CD4-positive, CD25-positive, alpha-beta regulatory T cell (primary cell): ENCODE data around the gene SLC38A11. TPM values are rescaled to one million over a fixed set of nuclear protein-coding genes. Genes with fewer than 3 reads are reported as not detected.
"Not testable (repeated sequence)": the region's sequence is repeated elsewhere in the genome, so short reads cannot be mapped to it uniquely, and the experiment has no call there.

Experiments
- ATAC-seq, 2 donors: fragments of 150-1000 bp; cut with Tn5 transposase; one replicate each; pipeline ENCODE4 v1.10.0; 2021; ENCODE audit warnings: low read depth in 2 of 2, moderate number of reproducible peaks in 2 of 2, moderate library complexity in 1 of 2
- DNase-seq, 3 donors: peaks; one replicate each; pipeline versions ENCODE4 v3.0.0 to v3.0.0-alpha.2; 2012 to 2022; ENCODE audit warnings: mixed read lengths in 1 of 3
- H3K27ac ChIP-seq: one replicate; pipeline ENCODE4 v1.7.0; 2013; ENCODE audit warnings: mild to moderate bottlenecking, low read length; ENCODE audit not compliant: insufficient read depth, poor library complexity, severe bottlenecking
- H3K27me3 ChIP-seq: one replicate; pipeline ENCODE4 v1.7.0; 2013; ENCODE audit warnings: low read length; ENCODE audit not compliant: control insufficient read depth, insufficient read depth
- H3K36me3 ChIP-seq: one replicate; pipeline ENCODE4 v1.7.0; 2013; ENCODE audit warnings: mild to moderate bottlenecking, low read length, moderate library complexity; ENCODE audit not compliant: control insufficient read depth, insufficient read depth
- H3K4me1 ChIP-seq: 2 replicates; pipeline ENCODE4 v1.7.0; 2013; ENCODE audit warnings: mild to moderate bottlenecking, low read length; ENCODE audit not compliant: insufficient read depth, control insufficient read depth, poor library complexity, severe bottlenecking
- H3K4me3 ChIP-seq: one replicate; pipeline ENCODE4 v1.7.0; 2013; ENCODE audit warnings: low read depth, mild to moderate bottlenecking, low read length, moderate library complexity
- H3K9me3 ChIP-seq, 2 experiments: 1 replicate in 1 of 2; 2 replicates in 1 of 2; pipeline ENCODE4 v1.7.0; 2013; ENCODE audit warnings: low read length in 2 of 2, mild to moderate bottlenecking in 1 of 2, moderate library complexity in 1 of 2; ENCODE audit not compliant: control insufficient read depth in 2 of 2
- H3K27ac Mint-ChIP-seq, 3 donors: one replicate each; pipeline ENCODE4 v1.8.0; 2020 to 2022; ENCODE audit warnings: mild to moderate bottlenecking in 3 of 3, mixed read lengths in 3 of 3, moderate library complexity in 2 of 3
- H3K27me3 Mint-ChIP-seq: one replicate; pipeline ENCODE4 v1.8.0; 2022; ENCODE audit warnings: mild to moderate bottlenecking, mixed read lengths
- H3K36me3 Mint-ChIP-seq: one replicate; pipeline ENCODE4 v1.8.0; 2020; ENCODE audit warnings: mixed read lengths
- H3K4me1 Mint-ChIP-seq, 4 donors: one replicate each; pipeline ENCODE4 v1.8.0; 2020 to 2022; ENCODE audit warnings: mixed read lengths in 4 of 4, mild to moderate bottlenecking in 1 of 4
- H3K4me3 Mint-ChIP-seq, 4 donors: one replicate each; pipeline ENCODE4 v1.8.0; 2020 to 2022; ENCODE audit warnings: mild to moderate bottlenecking in 4 of 4, mixed read lengths in 4 of 4, moderate library complexity in 3 of 4
- H3K9me3 Mint-ChIP-seq, 7 donors: one replicate each; pipeline ENCODE4 v1.8.0; 2020 to 2022; ENCODE audit warnings: mixed read lengths in 7 of 7, mild to moderate bottlenecking in 3 of 7, moderate library complexity in 2 of 7
- polyA plus RNA-seq, 4 donors: library from polyadenylated mRNA; unstranded; fragments of 300-500 nt; fragmentation: Illumina TruSeq; gene quantifications; one replicate each; pipeline ENCODE4 v1.2.3, GENCODE V29; 2021
- total RNA-seq: library from RNA; stranded (reverse); gene quantifications from one replicate; pipeline ENCODE4 v1.2.3, GENCODE V29; 2022

Gene SLC38A11
- total and polyA plus RNA-seq, 5 donors from 2014 or later = not detected

DNA sequence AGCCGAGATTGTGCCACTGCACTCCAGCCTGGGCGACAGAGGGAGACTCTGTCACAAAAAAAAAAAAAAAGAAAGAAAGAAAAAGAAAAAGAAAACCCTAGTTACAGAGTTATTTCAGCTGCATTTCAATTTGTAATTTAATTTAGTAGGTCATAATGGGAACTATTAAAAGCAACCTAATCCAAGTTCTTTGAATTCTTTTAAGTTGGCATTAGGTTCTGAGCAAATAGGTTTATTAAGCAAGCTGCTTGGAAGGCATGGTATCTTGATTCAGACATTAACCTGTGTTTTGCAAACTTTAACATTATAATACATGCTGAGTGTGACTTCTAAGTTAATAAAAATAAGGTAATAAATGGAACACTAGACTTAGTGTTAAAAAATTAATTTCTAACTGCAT is 83.9 kb downstream of the SLC38A11 start:
- no peaks in the 10 kb centered on the region for H3K27me3 ChIP-seq
- H3K4me3 ChIP-seq = no peak overlapping the region
- Mint-ChIP-seq H3K27me3 (no peaks in the 10 kb centered on the region), H3K9me3 (peaks cover 0 to 8% (median 3%) of the 10 kb centered on the region in 7 donors), H3K27ac (no peak overlapping the region), H3K4me3 (no peak overlapping the region), H3K36me3 (no peaks in the 10 kb centered on the region), H3K4me1 (no peaks in the 10 kb centered on the region)
- no peak for ATAC-seq
- H3K27ac ChIP-seq = no peak overlapping the region
- no peaks in the 10 kb centered on the region for H3K9me3 ChIP-seq
- H3K36me3 ChIP-seq = no peaks in the 10 kb centered on the region
- no peaks in the 10 kb centered on the region for H3K4me1 ChIP-seq
- no peak for DNase-seq

- Histone ChIP-seq H3K9me3 (no peaks in the 10 kb centered on the region), H3K36me3 (no peaks in the 10 kb centered on the region), H3K4me1 (no peaks in the 10 kb centered on the region), H3K27ac (no peak overlapping the region), H3K27me3 (no peaks in the 10 kb centered on the region), H3K4me3 (no peak overlapping the region)
- Mint-ChIP-seq H3K4me1 (no peaks in the 10 kb centered on the region), H3K9me3 (peaks cover 0 to 8% (median 3%) of the 10 kb centered on the region in 7 donors), H3K27me3 (no peaks in the 10 kb centered on the region), H3K36me3 (no peaks in the 10 kb centered on the region), H3K4me3 (no peak overlapping the region), H3K27ac (no peak overlapping the region)
- DNase-seq = no peak
- no peak for ATAC-seq
Measured at GRCh38 chr2:164869420-164869772, 85.9 kb downstream of the SLC38A11 start.

- no peak overlapping the region for H3K4me3 ChIP-seq
- Mint-ChIP-seq H3K4me3 (no peak overlapping the region), H3K36me3 (no peaks in the 10 kb centered on the region), H3K27me3 (no peaks in the 10 kb centered on the region), H3K9me3 (peaks cover 0 to 6% (median 3%) of the 10 kb centered on the region in 7 donors), H3K27ac (no peak overlapping the region), H3K4me1 (no peaks in the 10 kb centered on the region)
- no peak for DNase-seq
- H3K36me3 ChIP-seq = no peaks in the 10 kb centered on the region
- no peaks in the 10 kb centered on the region for H3K27me3 ChIP-seq
- no peak for ATAC-seq
- H3K9me3 ChIP-seq = no peaks in the 10 kb centered on the region
- H3K27ac ChIP-seq = no peak overlapping the region
- no peaks in the 10 kb centered on the region for H3K4me1 ChIP-seq
Measured at GRCh38 chr2:164868563-164869419, 86.5 kb downstream of the SLC38A11 start.

- Mint-ChIP-seq H3K27me3 (no peaks in the 10 kb centered on the region), H3K9me3 (peaks cover 0 to 5% (median 3%) of the 10 kb centered on the region in 7 donors), H3K4me3 (no peak overlapping the region), H3K36me3 (no peaks in the 10 kb centered on the region), H3K27ac (no peak overlapping the region), H3K4me1 (no peaks in the 10 kb centered on the region)
- Histone ChIP-seq H3K27me3 (no peaks in the 10 kb centered on the region), H3K36me3 (no peaks in the 10 kb centered on the region), H3K9me3 (no peaks in the 10 kb centered on the region), H3K27ac (no peak overlapping the region), H3K4me1 (no peaks in the 10 kb centered on the region), H3K4me3 (no peak overlapping the region)
- DNase-seq (no peak), ATAC-seq (no peak)
Measured at GRCh38 chr2:164867779-164868397, 87.4 kb downstream of the SLC38A11 start.

GRCh38 chr2:164866381-164866780 is 88.9 kb downstream of the SLC38A11 start:
- ATAC-seq, H3K9me3 ChIP-seq, H3K36me3 ChIP-seq, H3K4me3 Mint-ChIP-seq, H3K27ac ChIP-seq, H3K4me1 Mint-ChIP-seq, H3K4me1 ChIP-seq, H3K9me3 Mint-ChIP-seq, H3K4me3 ChIP-seq, H3K36me3 Mint-ChIP-seq, H3K27me3 Mint-ChIP-seq, DNase-seq, H3K27ac Mint-ChIP-seq, H3K27me3 ChIP-seq: not testable (repeated sequence)

DNA sequence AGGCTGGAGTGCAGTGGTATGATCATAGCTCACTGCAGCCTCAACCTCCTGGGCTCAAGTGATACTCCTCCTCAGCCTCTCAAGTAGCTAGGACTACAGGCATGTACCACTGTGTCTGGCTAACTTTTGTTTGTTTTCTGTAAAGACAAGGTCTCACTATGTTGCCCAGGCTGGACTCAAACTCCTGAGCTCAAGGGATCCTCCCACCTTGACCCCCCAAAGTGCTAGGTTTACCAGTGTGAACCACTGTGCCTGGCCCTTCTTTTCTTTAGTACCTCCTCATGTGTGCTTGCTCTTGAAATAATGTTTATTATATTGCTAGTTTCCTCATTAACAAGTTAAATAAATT is 94.7 kb downstream of the SLC38A11 start:
- ATAC-seq (no peak), DNase-seq (no peak)
- H3K4me3 Mint-ChIP-seq = no peak overlapping the region
- H3K27me3 Mint-ChIP-seq = peaks cover under 1% of the 10 kb centered on the region
- H3K27ac Mint-ChIP-seq = no peak overlapping the region
- Histone ChIP-seq H3K9me3 (no peaks in the 10 kb centered on the region), H3K4me1 (no peaks in the 10 kb centered on the region), H3K36me3 (no peaks in the 10 kb centered on the region), H3K27ac (no peak overlapping the region), H3K4me3 (no peak overlapping the region), H3K27me3 (no peaks in the 10 kb centered on the region)
- H3K4me1 Mint-ChIP-seq = no peaks in the 10 kb centered on the region
- H3K36me3 Mint-ChIP-seq = no peaks in the 10 kb centered on the region
- peaks cover 0 to 3% (median 0%) of the 10 kb centered on the region in 7 donors for H3K9me3 Mint-ChIP-seq

DNA sequence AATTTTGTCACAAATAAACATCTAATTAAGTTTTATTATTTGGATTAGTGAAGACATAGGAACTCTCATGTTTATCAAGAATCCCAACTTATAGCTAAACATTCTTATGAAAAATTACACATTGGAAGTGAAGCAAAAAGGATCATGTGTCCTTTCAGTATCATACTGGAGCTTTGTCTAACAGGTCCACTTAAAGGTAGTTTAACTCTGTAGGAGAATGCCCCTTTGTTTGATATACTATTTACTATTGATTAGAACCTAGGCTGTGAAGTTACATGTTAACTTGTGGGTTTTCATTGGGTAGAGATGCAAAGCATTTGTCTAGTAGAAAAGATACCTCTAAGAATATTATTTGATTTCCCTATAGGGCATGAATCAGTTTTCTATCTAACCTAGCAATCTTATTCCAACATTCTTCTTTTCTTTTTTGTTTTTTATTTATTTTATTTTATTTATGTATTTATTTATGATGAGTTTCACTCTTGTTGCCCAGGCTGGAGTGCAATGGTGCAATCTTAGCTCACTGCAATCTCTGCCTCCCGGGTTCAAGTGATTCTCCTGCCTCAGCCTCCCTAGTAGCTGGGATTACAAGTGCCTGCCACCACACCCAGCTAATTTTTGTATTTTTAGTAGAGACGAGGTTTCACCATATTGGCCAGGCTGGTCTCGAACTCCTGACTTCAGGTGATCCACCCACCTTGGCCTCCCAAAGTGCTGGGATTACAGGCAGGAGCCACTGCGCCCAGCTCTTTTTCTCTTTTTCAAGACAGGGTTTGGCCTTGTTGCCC is 95.2 kb downstream of the SLC38A11 start:
- not testable (repeated sequence) for H3K9me3 ChIP-seq, ATAC-seq, DNase-seq, H3K36me3 Mint-ChIP-seq, H3K27ac ChIP-seq, H3K4me1 Mint-ChIP-seq, H3K4me3 ChIP-seq, H3K4me1 ChIP-seq, H3K9me3 Mint-ChIP-seq, H3K27ac Mint-ChIP-seq, H3K27me3 Mint-ChIP-seq, H3K4me3 Mint-ChIP-seq, H3K27me3 ChIP-seq, H3K36me3 ChIP-seq
